ENCODE data around the gene CGB5. TPM values are rescaled to one million over a fixed set of nuclear protein-coding genes. Genes with fewer than 3 reads are reported as not detected.

Gene CGB5
- total and polyA plus RNA-seq, 2 donors (not counting 3 experiments of a cell fraction or from before 2014, with no cell fraction given) = not detected

- Histone ChIP-seq H3K27me3 (ENCODE audit: control insufficient read depth in 2 of 2, insufficient read depth in 2 of 2, low read length in 2 of 2) (no peaks in the 10 kb centered on the region), H3K27ac (ENCODE audit: insufficient read depth, low read depth, low read length) (no peak overlapping the region), H3K4me2 (ENCODE audit: insufficient read depth, low read length) (no peak overlapping the region), H3K9ac (replicated peaks; ENCODE audit: extremely low read depth, insufficient read depth, low read length) (no peak overlapping the region), H4K20me1 (replicated peaks; ENCODE audit: control insufficient read depth, extremely low read depth, insufficient read depth, low read length) (no peaks in the 10 kb centered on the region), H3K9me3 (replicated peaks; ENCODE audit: control insufficient read depth, insufficient read depth, low read length) (no peaks in the 10 kb centered on the region), H3K9me1 (replicated peaks; ENCODE audit: control insufficient read depth, extremely low read depth, insufficient read depth, low read length) (no peaks in the 10 kb centered on the region), H3K4me3 (replicated peaks in 1 of 3; ENCODE audit: insufficient read depth in 1 of 3, low read depth in 1 of 3, low read length in 3 of 3) (no peak overlapping the region), H3K4me1 (ENCODE audit: control insufficient read depth, extremely low read depth, insufficient read depth, low read length) (no peaks in the 10 kb centered on the region), H2AFZ (ENCODE audit: low read depth, low read length) (no peak overlapping the region), H3K79me2 (ENCODE audit: control insufficient read depth, insufficient read depth, low read length) (no peaks in the 10 kb centered on the region), H3K36me3 (ENCODE audit: control insufficient read depth in 2 of 2, extremely low read depth in 1 of 2, insufficient read depth in 2 of 2, low read length in 2 of 2) (peaks cover 8 to 37% of the 10 kb centered on the region in 2 experiments)
- DNase-seq (ENCODE audit: low read depth, low spot score) = no peak
- TF ChIP-seq POLR2A (IDR thresholded peaks at IDR 0.05; ENCODE audit: low read depth, low read length) (no peak), GATA2 (IDR thresholded peaks at IDR 0.05; ENCODE audit: insufficient read depth, insufficient read length, low read depth, low read length) (no peak), MAX (IDR thresholded peaks at IDR 0.05; ENCODE audit: insufficient read depth, insufficient read length) (no peak), POLR2AphosphoS5 (IDR thresholded peaks at IDR 0.05; ENCODE audit: insufficient read depth, low read depth, low read length) (no peak), EZH2 (IDR thresholded peaks at IDR 0.05; ENCODE audit: borderline replicate concordance, low read depth, low read length, severe bottlenecking) (no peak), JUN (IDR thresholded peaks at IDR 0.05; ENCODE audit: borderline replicate concordance, insufficient read depth, insufficient read length, low read depth) (no peak), MYC (IDR thresholded peaks at IDR 0.05; ENCODE audit: low read depth, low read length) (no peak), FOS (IDR thresholded peaks at IDR 0.05; ENCODE audit: borderline replicate concordance, insufficient read depth, low read length) (no peak)
- TF ChIP-seq, protein P1, sequence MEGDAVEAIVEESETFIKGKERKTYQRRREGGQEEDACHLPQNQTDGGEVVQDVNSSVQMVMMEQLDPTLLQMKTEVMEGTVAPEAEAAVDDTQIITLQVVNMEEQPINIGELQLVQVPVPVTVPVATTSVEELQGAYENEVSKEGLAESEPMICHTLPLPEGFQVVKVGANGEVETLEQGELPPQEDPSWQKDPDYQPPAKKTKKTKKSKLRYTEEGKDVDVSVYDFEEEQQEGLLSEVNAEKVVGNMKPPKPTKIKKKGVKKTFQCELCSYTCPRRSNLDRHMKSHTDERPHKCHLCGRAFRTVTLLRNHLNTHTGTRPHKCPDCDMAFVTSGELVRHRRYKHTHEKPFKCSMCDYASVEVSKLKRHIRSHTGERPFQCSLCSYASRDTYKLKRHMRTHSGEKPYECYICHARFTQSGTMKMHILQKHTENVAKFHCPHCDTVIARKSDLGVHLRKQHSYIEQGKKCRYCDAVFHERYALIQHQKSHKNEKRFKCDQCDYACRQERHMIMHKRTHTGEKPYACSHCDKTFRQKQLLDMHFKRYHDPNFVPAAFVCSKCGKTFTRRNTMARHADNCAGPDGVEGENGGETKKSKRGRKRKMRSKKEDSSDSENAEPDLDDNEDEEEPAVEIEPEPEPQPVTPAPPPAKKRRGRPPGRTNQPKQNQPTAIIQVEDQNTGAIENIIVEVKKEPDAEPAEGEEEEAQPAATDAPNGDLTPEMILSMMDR (IDR thresholded peaks at IDR 0.05; ENCODE audit: extremely low read depth in 1 of 2, insufficient read depth in 1 of 2, low read depth in 1 of 2, low read length in 2 of 2) = no peak
- FAIRE-seq = no peak
- CTCF ChIA-PET = no interaction called here
- dilution Hi-C loops (cut with MboI; ENCODE audit: extremely low pct_ligation_motif_present, low sequenced_read_pairs) = no loop called here
- POLR2A ChIA-PET = no interaction called here
- no TSS peak for BruUV-seq (replicated peaks)
- intact Hi-C loops (cut with micrococcal nuclease) = no loop called here
Observed at GRCh38 chr19:49006905-49007304, 36.7 kb upstream of the CGB5 start.
